Ishikawa (cell line): ENCODE measurements around the gene MED12.

Source experiments
- CEBPB ChIP-seq: IDR thresholded peaks from 2 replicates; pipeline ENCODE4 v1.6.1; 2012
- CREB1 ChIP-seq: IDR thresholded peaks from 2 replicates; pipeline ENCODE4 v1.6.1; 2012; ENCODE audit warnings: low read depth
- EGR1 ChIP-seq: IDR thresholded peaks from 2 replicates; pipeline ENCODE4 v1.6.1; 2012
- EP300 ChIP-seq: IDR thresholded peaks from 2 replicates; pipeline ENCODE4 v1.6.1; 2012; ENCODE audit warnings: borderline replicate concordance
- FOXM1 ChIP-seq: IDR thresholded peaks from 2 replicates; pipeline ENCODE4 v1.6.1; 2012; ENCODE audit warnings: low read depth, borderline replicate concordance
- MAX ChIP-seq: IDR thresholded peaks from 2 replicates; pipeline ENCODE4 v1.6.1; 2012
- NFIC ChIP-seq: IDR thresholded peaks from 2 replicates; pipeline ENCODE4 v1.6.1; 2012
- RAD21 ChIP-seq: IDR thresholded peaks from 2 replicates; pipeline ENCODE4 v1.6.1; 2012; ENCODE audit warnings: low read depth
- REST ChIP-seq: IDR thresholded peaks from 2 replicates; pipeline ENCODE4 v1.6.1; 2012; ENCODE audit warnings: low read depth, mild to moderate bottlenecking
- TAF1 ChIP-seq: IDR thresholded peaks from 2 replicates; pipeline ENCODE4 v1.6.1; 2012; ENCODE audit warnings: low read depth, mild to moderate bottlenecking
- TCF12 ChIP-seq: IDR thresholded peaks from 2 replicates; pipeline ENCODE4 v1.6.1; 2012; ENCODE audit warnings: low read depth
- TEAD4 ChIP-seq: IDR thresholded peaks from 2 replicates; pipeline ENCODE4 v1.6.1; 2012
- USF1 ChIP-seq: IDR thresholded peaks from 2 replicates; pipeline ENCODE4 v1.6.1; 2012
- YY1 ChIP-seq: IDR thresholded peaks from 2 replicates; pipeline ENCODE4 v1.6.1; 2012; ENCODE audit warnings: low read depth
- ZBTB7A ChIP-seq: IDR thresholded peaks from 2 replicates; pipeline ENCODE4 v1.6.1; 2012; ENCODE audit warnings: low read depth

MED12 gene

GRCh38 chrX:71118985-71119535, 664 bp downstream of the MED12 start:
- no peak for TF ChIP-seq MAX
- TF ChIP-seq EP300 = no peak

GRCh38 chrX:71128166-71128833, 9.9 kb downstream of the MED12 start:
- TF ChIP-seq EP300 (no peak), CEBPB (no peak), FOXM1 (no peak), MAX (no peak), USF1 (no peak)

- TF ChIP-seq RAD21 = peak; percentile 40; the same call in 1 of the 2 replicates
- no peak for TF ChIP-seq CEBPB
Observed at GRCh38 chrX:71128915-71129765, 10.7 kb downstream of the MED12 start.

- TF ChIP-seq EP300 (no peak), CREB1 (no peak), TEAD4 (no peak)
Observed at GRCh38 chrX:71131510-71131909, 13.1 kb downstream of the MED12 start.

GRCh38 chrX:71140440-71140839, 22.0 kb downstream of the MED12 start:
- TF ChIP-seq YY1 = no peak
- no peak for TF ChIP-seq ZBTB7A
- TF ChIP-seq NFIC = no peak
- TF ChIP-seq TEAD4 = no peak
- TF ChIP-seq MAX = no peak
- TF ChIP-seq TAF1 = no peak
- no peak for TF ChIP-seq FOXM1
- TF ChIP-seq TCF12 = no peak
- no peak for TF ChIP-seq USF1
- TF ChIP-seq CREB1 = no peak
- TF ChIP-seq EGR1 = no peak
- no peak for TF ChIP-seq REST

- TF ChIP-seq CREB1 (no peak), NFIC (no peak), ZBTB7A (no peak), MAX (no peak), RAD21 (no peak), EP300 (no peak), TAF1 (no peak), TCF12 (no peak), TEAD4 (no peak), USF1 (no peak), EGR1 (no peak), CEBPB (no peak), FOXM1 (no peak), REST (no peak), YY1 (no peak)
Observed at GRCh38 chrX:71143508-71143907, 25.1 kb downstream of the MED12 start.
